Measurements from ENCODE around the gene COL15A1. TPM values are rescaled to one million over a fixed set of nuclear protein-coding genes. Genes with fewer than 3 reads are reported as not detected.
A peak's percentile ranks its signal among the peaks of the same experiment; 100 is the strongest.

COL15A1 gene
- total RNA-seq, 1 donor from 2014 or later, result 8.0 TPM

DNA sequence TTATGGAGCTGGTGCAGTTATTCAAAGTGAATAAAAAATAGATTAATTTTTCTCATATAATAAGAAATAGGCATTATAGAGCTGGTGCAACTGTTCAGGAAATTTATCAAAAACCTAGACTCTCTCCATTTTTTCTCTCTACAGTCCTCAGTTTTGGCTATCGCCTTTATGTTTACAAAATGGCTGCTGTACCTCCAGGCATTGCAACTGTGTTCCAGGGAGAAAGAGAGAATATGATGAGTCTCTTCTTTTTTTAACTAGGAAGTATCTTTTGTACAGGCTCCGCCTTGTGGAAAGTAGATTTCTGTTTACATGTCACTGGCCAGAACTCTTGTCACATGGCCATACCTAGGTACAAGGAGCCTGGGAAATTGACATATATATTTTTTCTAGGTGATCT is 158.1 kb downstream of the COL15A1 start:
- H3K36me3 ChIP-seq, result no peaks in the 10 kb centered on the region
- H3K4me1 ChIP-seq, result peaks cover 19% of the 10 kb centered on the region
- no peak overlapping the region for H3K4me3 ChIP-seq
- intact Hi-C loops (cut with DNase I), result no loop called here
- TF ChIP-seq CTCF (IDR thresholded peaks at IDR 0.05), result no peak
- no peak overlapping the region for H3K27ac ChIP-seq
- H3K27me3 ChIP-seq (ENCODE audit: low read depth), result no peaks in the 10 kb centered on the region
- H3K9me3 ChIP-seq, result no peaks in the 10 kb centered on the region
- no peak for DNase-seq
- no peak for ATAC-seq

DNA sequence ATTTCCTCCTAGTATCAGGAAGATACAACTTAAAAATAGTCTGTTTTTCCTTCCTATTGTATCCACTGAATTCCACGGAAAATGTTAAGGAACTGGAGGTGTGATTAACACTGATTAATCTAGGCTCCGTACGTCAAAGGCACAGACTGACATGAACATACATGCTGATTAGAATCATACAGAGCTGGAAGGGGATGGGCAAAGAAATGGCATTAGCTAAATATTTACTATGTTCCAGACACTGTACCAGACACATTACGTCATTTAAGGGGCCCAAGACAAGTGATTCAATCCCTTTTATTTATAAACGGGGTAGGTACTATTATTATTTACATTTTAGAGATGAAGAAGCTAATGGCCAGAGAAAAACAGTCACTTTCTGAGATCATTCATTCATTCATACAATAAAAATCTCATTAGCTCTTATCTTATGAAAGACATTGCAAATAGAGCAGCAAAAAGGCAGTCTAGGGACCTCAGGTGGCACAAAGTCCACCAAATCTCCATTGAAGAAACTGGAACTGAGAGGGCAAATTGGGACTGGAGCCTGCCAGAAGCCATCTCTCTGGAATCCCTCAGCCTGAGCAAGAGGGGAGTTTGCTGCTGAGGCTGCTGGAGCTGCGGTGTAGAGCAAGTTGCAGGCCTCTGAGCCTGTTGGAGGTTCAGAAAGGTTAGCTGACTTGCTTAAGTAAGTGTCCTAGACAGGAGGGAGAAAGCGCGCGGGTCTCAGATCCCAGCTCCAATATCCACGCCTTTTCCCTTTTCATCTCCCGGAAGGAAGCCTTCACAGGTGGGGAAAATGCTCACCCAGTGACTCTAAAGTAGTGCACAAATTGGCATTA is 159.6 kb downstream of the COL15A1 start:
- Histone ChIP-seq H3K9me3 (no peaks in the 10 kb centered on the region), H3K4me1 (peaks cover 34% of the 10 kb centered on the region), H3K36me3 (no peaks in the 10 kb centered on the region), H3K4me3 (peak overlapping the region; percentile 64), H3K27ac (peak overlapping the region; percentile 83), H3K27me3 (ENCODE audit: low read depth) (no peaks in the 10 kb centered on the region)
- TF ChIP-seq CTCF (IDR thresholded peaks at IDR 0.05), result no peak
- no peak for DNase-seq
- intact Hi-C loops (cut with DNase I), result no loop called here
- no peak for ATAC-seq

GRCh38 chr9:99103901-99104458 is 160.3 kb downstream of the COL15A1 start:
- no peak for TF ChIP-seq CTCF (IDR thresholded peaks at IDR 0.05)
- H3K4me1 ChIP-seq, result peaks cover 39% of the 10 kb centered on the region
- H3K4me3 ChIP-seq, result peak overlapping the region; percentile 64
- ATAC-seq (no peak), DNase-seq (no peak)
- peak overlapping the region; percentile 83 for H3K27ac ChIP-seq
- H3K36me3 ChIP-seq, result no peaks in the 10 kb centered on the region
- intact Hi-C loops (cut with DNase I), result no loop called here
- no peaks in the 10 kb centered on the region for H3K9me3 ChIP-seq
- no peaks in the 10 kb centered on the region for H3K27me3 ChIP-seq (ENCODE audit: low read depth)

DNA sequence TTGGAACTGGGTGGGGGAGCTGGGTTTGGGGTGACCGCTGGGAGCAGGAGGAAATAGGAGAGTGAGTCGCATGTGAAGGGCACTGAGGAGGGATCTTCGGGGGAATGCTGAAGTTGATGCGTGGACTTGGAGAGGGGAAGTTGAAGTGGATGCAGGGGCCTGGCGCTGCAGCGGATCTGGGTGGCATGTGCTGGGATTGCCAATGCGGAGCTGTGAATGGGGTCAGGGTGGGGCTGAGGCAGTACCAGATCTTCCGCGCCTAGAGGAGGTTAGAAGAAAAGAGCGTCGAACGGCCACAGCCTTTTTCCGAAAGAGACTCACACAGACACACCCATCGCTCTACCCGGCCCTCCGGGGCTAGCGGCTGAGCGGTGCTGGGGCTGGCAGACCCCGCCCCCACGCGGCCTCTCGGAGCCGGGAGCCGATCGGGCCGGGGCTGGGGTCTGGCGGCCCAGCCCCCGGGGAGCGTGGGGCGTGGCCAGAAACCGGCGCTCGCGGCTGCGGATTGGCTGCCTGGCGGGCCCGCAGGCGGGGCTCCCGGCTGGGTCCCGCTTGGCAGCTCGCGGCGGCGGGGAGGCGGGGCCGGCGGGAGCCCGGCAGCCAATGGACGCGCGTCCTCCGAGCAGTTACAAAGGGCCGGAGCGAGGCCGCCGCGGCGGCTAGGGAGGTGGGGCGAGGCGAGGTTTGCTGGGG is 160.9 kb downstream of the COL15A1 start, which contains the start of gene TGFBR1:
TGFBR1 (plus strand) TSS at position 655 of the 693 bp plus-strand sequence. CDS start 93 bp downstream, outside the sequence.
- no peaks in the 10 kb centered on the region for H3K36me3 ChIP-seq
- no peaks in the 10 kb centered on the region for H3K27me3 ChIP-seq (ENCODE audit: low read depth)
- DNase-seq (peak; percentile 96), ATAC-seq (peak; percentile 96)
- peak within 1 kb of the TSS; percentile 91 for H3K27ac ChIP-seq
- TF ChIP-seq CTCF (IDR thresholded peaks at IDR 0.05), result no peak
- H3K4me1 ChIP-seq, result peaks cover 45% of the 10 kb centered on the region
- H3K9me3 ChIP-seq, result no peaks in the 10 kb centered on the region
- H3K4me3 ChIP-seq, result peak within 1 kb of the TSS; percentile 71
- intact Hi-C loops (cut with DNase I), result no loop called here

DNA sequence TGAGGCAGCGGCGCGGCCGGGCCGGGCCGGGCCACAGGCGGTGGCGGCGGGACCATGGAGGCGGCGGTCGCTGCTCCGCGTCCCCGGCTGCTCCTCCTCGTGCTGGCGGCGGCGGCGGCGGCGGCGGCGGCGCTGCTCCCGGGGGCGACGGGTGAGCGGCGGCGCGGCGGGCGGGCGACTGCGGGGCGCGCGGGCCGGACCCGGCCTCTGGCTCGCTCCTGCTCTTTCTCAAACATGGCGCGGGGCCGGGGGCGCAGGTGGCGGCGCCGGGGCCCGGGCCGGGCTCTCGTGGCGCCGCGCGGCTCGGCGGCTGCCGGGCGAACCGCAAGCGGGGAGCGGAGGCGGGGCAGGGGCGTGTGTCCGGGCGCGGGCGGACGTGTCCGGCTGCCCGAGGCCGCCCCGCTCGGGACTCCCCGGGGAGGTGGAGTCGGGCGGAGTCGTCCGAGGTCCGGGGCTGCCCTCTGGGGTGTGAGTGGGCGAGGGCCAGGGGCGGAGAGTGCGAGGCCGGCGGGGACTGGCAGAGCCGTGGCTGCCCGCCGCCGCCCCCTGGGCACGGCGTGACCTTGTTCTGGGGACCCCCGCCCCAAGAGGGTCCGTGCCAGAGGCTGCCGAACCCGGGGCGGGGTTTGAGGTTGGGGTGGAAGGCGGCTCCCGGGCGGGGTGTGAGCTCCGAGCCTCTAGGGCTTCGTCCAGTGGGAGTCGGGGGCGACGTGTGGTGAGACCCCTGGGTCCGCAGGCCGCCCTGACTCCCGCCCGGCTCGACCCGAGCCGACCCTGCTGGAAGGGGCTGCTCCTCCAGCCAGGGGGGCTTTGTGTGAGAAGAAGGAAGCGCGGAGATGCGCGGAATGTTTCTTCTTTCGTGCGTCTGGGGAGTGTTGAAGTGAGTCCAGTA is 161.7 kb downstream of the COL15A1 start:
- peak overlapping the region; percentile 71 for H3K4me3 ChIP-seq
- ATAC-seq, result peak; percentile 87 to 89
- no peaks in the 10 kb centered on the region for H3K9me3 ChIP-seq
- intact Hi-C loops (cut with DNase I), result no loop called here
- DNase-seq, result peak; percentile 91
- TF ChIP-seq CTCF (IDR thresholded peaks at IDR 0.05), result no peak
- peaks cover 52% of the 10 kb centered on the region for H3K4me1 ChIP-seq
- no peaks in the 10 kb centered on the region for H3K27me3 ChIP-seq (ENCODE audit: low read depth)
- H3K27ac ChIP-seq, result peak overlapping the region; percentile 91
- H3K36me3 ChIP-seq, result no peaks in the 10 kb centered on the region

Measured in lower lobe of right lung (tissue), 2 donors.